ENCODE measurements around the gene PFDN2. TPM values are rescaled to one million over a fixed set of nuclear protein-coding genes. Genes with fewer than 3 reads are reported as not detected.

PFDN2 gene
- total and polyA plus RNA-seq, 4 experiments from 2014 or later, result 40.8 to 89.1 (median 55.9) TPM

- ChIA-PET POLR2A (ENCODE audit: partially characterized antibody) (no interaction called here), CTCF (ENCODE audit: partially characterized antibody) (interaction anchor here (0.8 to 2.9 kb wide), 3 partner anchors 20 to 79 kb away, joined by 3 to 13 read pairs (median 3); no protein-coding TSS in a partner anchor)
- peaks cover 4 to 13% (median 7%) of the 10 kb centered on the region in 4 donors for H3K4me1 Mint-ChIP-seq
- Histone ChIP-seq H3K27me3 (ENCODE audit: insufficient read depth, low read length) (no peaks in the 10 kb centered on the region), H3K36me3 (ENCODE audit: insufficient read depth, low read length) (no peaks in the 10 kb centered on the region), H3K9me3 (ENCODE audit: control insufficient read depth in 1 of 2, low read length in 2 of 2) (no peaks in the 10 kb centered on the region), H3K4me3 (ENCODE audit: low read length in 2 of 2) (no peak overlapping the region), H3K27ac (ENCODE audit: low read depth, low read length) (no peak overlapping the region), H3K4me1 (ENCODE audit: insufficient read depth, low read length) (peaks cover 1% of the 10 kb centered on the region)
- intact Hi-C loops (cut with micrococcal nuclease), result no loop called here
- no peak for DNase-seq
- H3K27ac Mint-ChIP-seq, result no peak overlapping the region
- no peaks in the 10 kb centered on the region for H3K9me3 Mint-ChIP-seq
- no peaks in the 10 kb centered on the region for H3K36me3 Mint-ChIP-seq
- H3K27me3 Mint-ChIP-seq, result no peaks in the 10 kb centered on the region
- H3K4me3 Mint-ChIP-seq, result no peak overlapping the region
Observed at GRCh38 chr1:161076410-161076809, 41.4 kb downstream of the PFDN2 start.

DNA sequence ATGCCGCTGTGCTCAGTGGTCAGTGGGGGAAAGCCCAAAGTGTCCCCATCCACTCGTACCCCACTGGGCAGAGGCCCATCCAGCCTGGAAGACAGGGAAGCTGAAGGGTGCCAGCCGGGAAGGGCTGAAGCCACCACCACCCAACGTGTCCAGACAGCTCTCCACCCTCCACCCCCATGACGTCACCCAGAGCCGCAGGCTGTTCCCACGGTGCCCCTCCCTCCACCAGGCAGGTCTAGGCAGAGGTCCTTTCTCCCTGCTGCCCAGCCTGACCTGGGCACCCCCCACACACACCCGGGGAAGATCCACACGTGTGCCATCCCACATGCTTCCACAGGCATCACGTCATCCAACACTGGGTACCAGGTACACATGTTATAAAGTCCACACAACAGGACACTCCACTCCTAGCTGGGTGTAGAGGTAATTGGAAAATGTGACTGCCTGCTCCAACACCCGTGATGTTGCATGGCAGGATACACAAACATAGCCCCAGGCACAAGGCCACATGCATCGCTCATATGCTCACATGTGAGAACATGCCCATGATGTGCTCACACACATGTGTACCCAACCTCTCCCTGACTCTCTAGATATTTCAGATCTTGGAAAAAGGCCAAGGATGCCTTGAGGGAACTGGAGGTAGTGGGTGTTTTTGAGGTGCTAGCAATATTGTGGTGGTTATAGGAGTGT lies 43.0 kb downstream of the PFDN2 start:
- Histone ChIP-seq H3K4me3 (ENCODE audit: low read length in 2 of 2) (no peak overlapping the region), H3K9me3 (ENCODE audit: control insufficient read depth in 1 of 2, low read length in 2 of 2) (no peaks in the 10 kb centered on the region), H3K4me1 (ENCODE audit: insufficient read depth, low read length) (peaks cover 17% of the 10 kb centered on the region), H3K27ac (ENCODE audit: low read depth, low read length) (no peak overlapping the region), H3K27me3 (ENCODE audit: insufficient read depth, low read length) (no peaks in the 10 kb centered on the region), H3K36me3 (ENCODE audit: insufficient read depth, low read length) (no peaks in the 10 kb centered on the region)
- peak overlapping the region in 1 of 7 donors; percentile 58 for H3K27ac Mint-ChIP-seq
- no peak overlapping the region for H3K4me3 Mint-ChIP-seq
- intact Hi-C loops (cut with micrococcal nuclease), result no loop called here
- POLR2A ChIA-PET (ENCODE audit: partially characterized antibody), result interaction anchor here (1.3 to 10.9 kb wide), 2 partner anchors 23 to 30 kb away, joined by 6 to 602 read pairs; partner anchors contain the start of genes KLHDC9, TSTD1 and USF1
- CTCF ChIA-PET (ENCODE audit: partially characterized antibody), result interaction anchor here (1.3 to 2.9 kb wide), 3 partner anchors 22 to 35 kb away, joined by 3 to 13 read pairs (median 5); partner anchors contain the start of gene USF1
- DNase-seq, result no peak
- peaks cover 14 to 29% (median 19%) of the 10 kb centered on the region in 4 donors for H3K4me1 Mint-ChIP-seq
- H3K9me3 Mint-ChIP-seq, result no peaks in the 10 kb centered on the region
- no peaks in the 10 kb centered on the region for H3K36me3 Mint-ChIP-seq
- H3K27me3 Mint-ChIP-seq, result no peaks in the 10 kb centered on the region

DNA sequence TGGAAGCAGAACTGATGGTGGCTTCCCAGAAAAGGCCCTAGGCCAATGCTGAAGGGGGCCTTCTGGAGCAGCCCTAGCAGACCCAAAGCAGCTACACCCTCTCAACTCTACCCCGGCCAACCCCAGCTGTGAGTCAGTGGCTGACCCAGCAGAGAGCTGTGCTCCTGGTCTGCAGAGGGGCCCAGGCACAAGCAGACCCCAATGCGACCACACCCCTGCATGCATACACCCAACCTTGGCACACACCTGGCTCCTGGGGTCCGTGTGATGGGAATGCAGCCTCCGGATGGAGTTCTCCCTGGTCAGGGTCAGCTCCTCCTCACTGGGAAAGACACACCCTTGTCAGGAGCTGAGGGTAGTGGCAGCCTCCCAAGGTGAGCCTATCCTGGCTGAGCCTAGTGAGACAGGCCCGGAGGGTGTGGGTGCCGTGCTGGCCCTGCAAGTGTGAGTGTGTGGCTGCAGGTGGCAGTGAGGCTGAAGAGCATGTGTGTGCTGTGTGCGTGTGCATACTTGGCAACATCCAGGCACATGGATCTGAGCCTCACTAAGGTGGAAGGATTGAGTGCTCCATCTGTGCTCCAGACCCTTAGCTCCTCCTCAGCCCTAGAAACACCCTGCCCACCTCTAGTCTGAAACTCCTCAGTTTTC lies 44.2 kb downstream of the PFDN2 start:
- Histone ChIP-seq H3K9me3 (ENCODE audit: control insufficient read depth in 1 of 2, low read length in 2 of 2) (no peaks in the 10 kb centered on the region), H3K4me3 (ENCODE audit: low read length in 2 of 2) (no peak overlapping the region), H3K27me3 (ENCODE audit: insufficient read depth, low read length) (no peaks in the 10 kb centered on the region), H3K27ac (ENCODE audit: low read depth, low read length) (no peak overlapping the region), H3K36me3 (ENCODE audit: insufficient read depth, low read length) (no peaks in the 10 kb centered on the region), H3K4me1 (ENCODE audit: insufficient read depth, low read length) (peaks cover 17% of the 10 kb centered on the region)
- Mint-ChIP-seq H3K4me1 (peaks cover 14 to 39% (median 20%) of the 10 kb centered on the region in 4 donors), H3K36me3 (peaks cover 4 to 9% of the 10 kb centered on the region in 2 donors), H3K27me3 (no peaks in the 10 kb centered on the region), H3K27ac (peak overlapping the region in 4 of 7 donors; percentile 3 to 63 (median 42)), H3K9me3 (no peaks in the 10 kb centered on the region), H3K4me3 (no peak overlapping the region)
- ChIA-PET POLR2A (ENCODE audit: partially characterized antibody) (interaction anchor here (1.3 to 10.9 kb wide), 2 partner anchors 24 to 28 kb away, joined by 6 to 602 read pairs; partner anchors contain the start of genes KLHDC9, TSTD1 and USF1), CTCF (ENCODE audit: partially characterized antibody) (interaction anchor here (1.3 to 10.1 kb wide), 3 partner anchors 23 to 28 kb away, joined by 4 to 159 read pairs (median 5); partner anchors contain the start of genes KLHDC9 and USF1)
- intact Hi-C loops (cut with micrococcal nuclease), result no loop called here
- DNase-seq, result no peak

GRCh38 chr1:161072751-161073449 lies 44.9 kb downstream of the PFDN2 start:
- ChIA-PET CTCF (ENCODE audit: partially characterized antibody) (interaction anchor here (1.3 to 10.1 kb wide), 4 partner anchors 23 to 30 kb away, joined by 4 to 171 read pairs (median 82); partner anchors contain the start of genes KLHDC9, TSTD1 and USF1), POLR2A (ENCODE audit: partially characterized antibody) (interaction anchor here (10.9 kb wide), 1 partner anchor 28 kb away, joined by 602 read pairs; the partner anchor contains the start of genes TSTD1 and USF1)
- Histone ChIP-seq H3K36me3 (ENCODE audit: insufficient read depth, low read length) (no peaks in the 10 kb centered on the region), H3K4me3 (ENCODE audit: low read length in 2 of 2) (no peak overlapping the region), H3K27me3 (ENCODE audit: insufficient read depth, low read length) (no peaks in the 10 kb centered on the region), H3K27ac (ENCODE audit: low read depth, low read length) (no peak overlapping the region), H3K4me1 (ENCODE audit: insufficient read depth, low read length) (peaks cover 20% of the 10 kb centered on the region), H3K9me3 (ENCODE audit: control insufficient read depth in 1 of 2, low read length in 2 of 2) (no peaks in the 10 kb centered on the region)
- Mint-ChIP-seq H3K36me3 (peaks cover 9 to 16% of the 10 kb centered on the region in 2 donors), H3K27me3 (no peaks in the 10 kb centered on the region), H3K4me1 (peaks cover 17 to 46% (median 24%) of the 10 kb centered on the region in 4 donors), H3K4me3 (no peak overlapping the region), H3K9me3 (no peaks in the 10 kb centered on the region), H3K27ac (peak overlapping the region in 5 of 7 donors; percentile 3 to 73 (median 42))
- DNase-seq, result no peak
- intact Hi-C loops (cut with micrococcal nuclease), result no loop called here

DNA sequence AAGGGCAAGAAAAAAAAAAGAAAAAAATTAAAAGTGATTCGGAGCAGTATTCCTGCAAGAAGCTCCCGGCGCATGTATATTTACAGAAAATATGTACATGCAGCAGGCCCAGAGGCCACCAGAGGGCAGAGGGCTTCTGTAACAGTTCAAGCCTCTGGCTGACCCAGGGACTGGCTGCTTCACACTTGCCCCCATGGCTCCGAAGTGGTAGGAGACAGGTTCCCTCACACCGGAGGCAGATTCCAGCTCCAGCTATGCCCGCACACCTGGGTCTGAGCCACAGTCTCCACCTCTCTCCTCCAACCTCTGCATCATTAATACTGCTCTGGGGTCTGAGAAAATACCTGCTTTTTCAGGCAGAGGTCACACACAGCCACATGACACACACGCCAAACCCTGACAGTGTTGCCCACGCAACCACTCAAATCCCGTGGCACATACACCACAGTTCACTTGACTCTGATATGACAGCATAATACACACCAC lies 45.9 kb downstream of the PFDN2 start:
- Histone ChIP-seq H3K9me3 (ENCODE audit: control insufficient read depth in 1 of 2, low read length in 2 of 2) (no peaks in the 10 kb centered on the region), H3K27ac (ENCODE audit: low read depth, low read length) (no peak overlapping the region), H3K36me3 (ENCODE audit: insufficient read depth, low read length) (no peaks in the 10 kb centered on the region), H3K4me3 (ENCODE audit: low read length in 2 of 2) (no peak overlapping the region), H3K27me3 (ENCODE audit: insufficient read depth, low read length) (no peaks in the 10 kb centered on the region), H3K4me1 (ENCODE audit: insufficient read depth, low read length) (peaks cover 30% of the 10 kb centered on the region)
- Mint-ChIP-seq H3K4me3 (peak overlapping the region in 1 of 8 donors; percentile 17), H3K27ac (peak overlapping the region in 6 of 7 donors; percentile 68 to 92 (median 72)), H3K27me3 (no peaks in the 10 kb centered on the region), H3K9me3 (no peaks in the 10 kb centered on the region), H3K36me3 (peaks cover 17 to 19% of the 10 kb centered on the region in 2 donors), H3K4me1 (peaks cover 24 to 56% (median 33%) of the 10 kb centered on the region in 4 donors)
- CTCF ChIA-PET (ENCODE audit: partially characterized antibody), result interaction anchor here (1.4 to 10.1 kb wide), 7 partner anchors 13 to 310 kb away, joined by 3 to 171 read pairs (median 7); partner anchors contain the start of genes KLHDC9, TSTD1 and USF1
- POLR2A ChIA-PET (ENCODE audit: partially characterized antibody), result interaction anchor here (1.0 to 10.9 kb wide), 4 partner anchors 12 to 235 kb away, joined by 3 to 602 read pairs (median 78); partner anchors contain the start of genes KLHDC9, TSTD1 and USF1
- intact Hi-C loops (cut with micrococcal nuclease), result no loop called here
- DNase-seq, result peak in 4 of 5 donors; percentile 35 to 39 (median 37)

GRCh38 chr1:161070761-161071160 lies 47.1 kb downstream of the PFDN2 start:
- Mint-ChIP-seq H3K27me3 (no peaks in the 10 kb centered on the region), H3K27ac (peak overlapping the region; percentile 77 to 100 (median 92)), H3K4me1 (peaks cover 30 to 68% (median 41%) of the 10 kb centered on the region in 4 donors), H3K9me3 (no peaks in the 10 kb centered on the region), H3K4me3 (peak overlapping the region in 1 of 8 donors; percentile 90), H3K36me3 (peaks cover 22 to 25% of the 10 kb centered on the region in 2 donors)
- Histone ChIP-seq H3K4me1 (ENCODE audit: insufficient read depth, low read length) (peaks cover 42% of the 10 kb centered on the region), H3K4me3 (ENCODE audit: low read length in 2 of 2) (no peak overlapping the region), H3K9me3 (ENCODE audit: control insufficient read depth in 1 of 2, low read length in 2 of 2) (no peaks in the 10 kb centered on the region), H3K27me3 (ENCODE audit: insufficient read depth, low read length) (no peaks in the 10 kb centered on the region), H3K36me3 (ENCODE audit: insufficient read depth, low read length) (no peaks in the 10 kb centered on the region), H3K27ac (ENCODE audit: low read depth, low read length) (peak overlapping the region; percentile 93)
- intact Hi-C loops (cut with micrococcal nuclease), result loop anchor here (1.0 kb wide), 1 partner anchor 27 kb away; no protein-coding TSS in a partner anchor
- DNase-seq, result no peak
- POLR2A ChIA-PET (ENCODE audit: partially characterized antibody), result interaction anchor here (1.1 to 10.9 kb wide), 14 partner anchors 9 to 274 kb away, joined by 3 to 602 read pairs (median 18); partner anchors contain the start of genes DEDD, F11R, KLHDC9 and LY9
- CTCF ChIA-PET (ENCODE audit: partially characterized antibody), result interaction anchor here (0.6 to 10.1 kb wide), 18 partner anchors 11 to 402 kb away, joined by 3 to 171 read pairs (median 4); partner anchors contain the start of genes DEDD, F11R, KLHDC9 and PPOX
